Prostate gland (tissue), 2 donors: ENCODE data around the gene MYO18B. TPM values are rescaled to one million over a fixed set of nuclear protein-coding genes. Genes with fewer than 3 reads are reported as not detected.

Experiments
- DNase-seq: peaks from one replicate; pipeline ENCODE4 v3.0.0-alpha.2; 2019; ENCODE audit warnings: low spot score
- H3K27ac ChIP-seq, 2 donors: fragments of 200-600 bp; sonication (generic); 2 replicates each; pipeline ENCODE4 v1.5.1; 2017 to 2019
- H3K27me3 ChIP-seq: fragments of 200-600 bp; sonication (generic); replicated peaks from 2 replicates; pipeline ENCODE4 v1.5.1; 2019; ENCODE audit not compliant: insufficient read depth
- H3K36me3 ChIP-seq, 2 donors: fragments of 200-600 bp; sonication (generic); 1 replicate in 1 of 2; 2 replicates in 1 of 2; pipeline versions ENCODE4 v1.5.1 to v1.8.1; 2017 to 2019
- H3K4me1 ChIP-seq: fragments of 200-600 bp; sonication (generic); replicated peaks from 2 replicates; pipeline ENCODE4 v1.5.1; 2019
- H3K4me3 ChIP-seq, 2 donors: fragments of 200-600 bp; sonication (generic); 2 replicates each; pipeline ENCODE4 v1.5.1; 2017 to 2019
- H3K9me3 ChIP-seq: fragments of 200-600 bp; sonication (generic); 2 replicates; pipeline ENCODE4 v1.5.1; 2017
- CTCF ChIP-seq, 4 experiments: fragments of 200-600 bp in 2 of 4; fragments of 450-650 bp in 2 of 4; sonication (generic) in 2 of 4; IDR thresholded peaks; 1 replicate in 3 of 4; 2 replicates in 1 of 4; pipeline ENCODE4 v1.5.1; 2016 to 2019; ENCODE audit warnings: antibody characterized with exemption in 4 of 4, mild to moderate bottlenecking in 2 of 4, moderate library complexity in 2 of 4
- POLR2A ChIP-seq: fragments of 450-650 bp; IDR thresholded peaks from one replicate; pipeline ENCODE4 v1.6.1; 2016; ENCODE audit warnings: antibody characterized with exemption, mild to moderate bottlenecking
- POLR2AphosphoS5 ChIP-seq: sonication (generic); formaldehyde crosslinking; IDR thresholded peaks from one replicate; pipeline ENCODE4 v1.6.1; 2017; ENCODE audit warnings: antibody characterized with exemption
- WGBS: methylation state at CpG from one replicate; pipeline ENCODE4 v1.1.5; 2018; 5-methylcytosine and 5-hydroxymethylcytosine counted together
- intact Hi-C: fragments of 100-400 bp; cut with DNase I; formaldehyde crosslinking; loops from one replicate; pipeline ENCODE4 v1.14.2; 2022
- total RNA-seq, 2 donors: library from RNA; depleted of rRNA; stranded (reverse); fragments of >200 nt; gene quantifications; one replicate each; pipeline ENCODE4 v1.1.0, GENCODE V29; 2016

MYO18B gene
- total RNA-seq, 2 donors from 2014 or later: 3.1 to 7.1 TPM

- WGBS: 62% methylated on average over 8 of the region's 8 CpGs
- TF ChIP-seq POLR2A (no peak), POLR2AphosphoS5 (no peak), CTCF (IDR thresholded peaks at IDR 0.05) (no peak)
- no peak overlapping the region for H3K27ac ChIP-seq
- H3K36me3 ChIP-seq: no peaks in the 10 kb centered on the region
- H3K4me1 ChIP-seq: no peaks in the 10 kb centered on the region
- no peak for DNase-seq
- intact Hi-C loops: no loop called here
- H3K9me3 ChIP-seq: no peaks in the 10 kb centered on the region
- peaks cover 2% of the 10 kb centered on the region for H3K27me3 ChIP-seq
- no peak overlapping the region for H3K4me3 ChIP-seq
Measured at GRCh38 chr22:25881210-25881755, 139.3 kb downstream of the MYO18B start.

- 58% methylated on average over 2 of the region's 2 CpGs for WGBS
Measured at GRCh38 chr22:25882360-25882759, 140.4 kb downstream of the MYO18B start.

GRCh38 chr22:25883482-25884033 is 141.6 kb downstream of the MYO18B start:
- H3K4me3 ChIP-seq: no peak overlapping the region
- no peaks in the 10 kb centered on the region for H3K4me1 ChIP-seq
- H3K27ac ChIP-seq: no peak overlapping the region
- H3K27me3 ChIP-seq: peaks cover 2% of the 10 kb centered on the region
- 11% methylated on average over 5 of the region's 5 CpGs for WGBS
- intact Hi-C loops: no loop called here
- DNase-seq: no peak
- no peaks in the 10 kb centered on the region for H3K9me3 ChIP-seq
- H3K36me3 ChIP-seq: no peaks in the 10 kb centered on the region
- TF ChIP-seq POLR2AphosphoS5 (no peak), POLR2A (no peak), CTCF (IDR thresholded peaks at IDR 0.05) (no peak)

More at GRCh38 chr22:25882360-25882759, 140.4 kb downstream of the MYO18B start:
- no peak for DNase-seq
- no peaks in the 10 kb centered on the region for H3K36me3 ChIP-seq
- H3K27me3 ChIP-seq: peaks cover 2% of the 10 kb centered on the region
- H3K4me1 ChIP-seq: no peaks in the 10 kb centered on the region
- intact Hi-C loops: no loop called here
- no peak overlapping the region for H3K4me3 ChIP-seq
- H3K9me3 ChIP-seq: no peaks in the 10 kb centered on the region
- no peak overlapping the region for H3K27ac ChIP-seq
- TF ChIP-seq CTCF (IDR thresholded peaks at IDR 0.05): no peak
- TF ChIP-seq POLR2AphosphoS5: no peak
- TF ChIP-seq POLR2A: no peak

- no peak overlapping the region for H3K4me3 ChIP-seq
- no peak for DNase-seq
- no peaks in the 10 kb centered on the region for H3K9me3 ChIP-seq
- 79% methylated on average over 4 of the region's 4 CpGs for WGBS
- H3K27ac ChIP-seq: no peak overlapping the region
- H3K4me1 ChIP-seq: no peaks in the 10 kb centered on the region
- H3K27me3 ChIP-seq: peaks cover 2% of the 10 kb centered on the region
- intact Hi-C loops: no loop called here
- H3K36me3 ChIP-seq: no peaks in the 10 kb centered on the region
- TF ChIP-seq POLR2AphosphoS5 (no peak), POLR2A (no peak), CTCF (IDR thresholded peaks at IDR 0.05) (no peak)
Measured at GRCh38 chr22:25884121-25884520, 142.1 kb downstream of the MYO18B start.

- no peak for TF ChIP-seq POLR2AphosphoS5
- no peak for TF ChIP-seq POLR2A
- no peak for TF ChIP-seq CTCF (IDR thresholded peaks at IDR 0.05)
- no peaks in the 10 kb centered on the region for H3K27me3 ChIP-seq
- H3K36me3 ChIP-seq: no peaks in the 10 kb centered on the region
- H3K4me1 ChIP-seq: no peaks in the 10 kb centered on the region
- H3K4me3 ChIP-seq: no peak overlapping the region
- whole genome bisulfite sequencing: 80% methylated on average over 5 of the region's 5 CpGs
- no peak for DNase-seq
- intact Hi-C loops: no loop called here
- no peak overlapping the region for H3K27ac ChIP-seq
- no peaks in the 10 kb centered on the region for H3K9me3 ChIP-seq
Measured at GRCh38 chr22:25888399-25889054, 146.5 kb downstream of the MYO18B start.
